Brain pericyte (primary cell): ENCODE measurements around the gene CYP39A1.
"Not testable (repeated sequence)": the region's sequence is repeated elsewhere in the genome, so short reads cannot be mapped to it uniquely, and the experiment has no call there.

Experiments used
- DNase-seq: peaks from one replicate; pipeline ENCODE4 v3.0.0-alpha.2; 2012; ENCODE audit warnings: low read depth, low spot score

Gene CYP39A1

GRCh38 chr6:46648869-46649492 is 3.6 kb downstream of the CYP39A1 start:
- no peak for DNase-seq

- DNase-seq = not testable (repeated sequence)
Measured at GRCh38 chr6:46648108-46648507, 4.5 kb downstream of the CYP39A1 start.

- no peak for DNase-seq
Measured at GRCh38 chr6:46645265-46645664, 7.4 kb downstream of the CYP39A1 start.

- no peak for DNase-seq
Measured at GRCh38 chr6:46642928-46643751, 9.5 kb downstream of the CYP39A1 start.

GRCh38 chr6:46638650-46639049 is 14.0 kb downstream of the CYP39A1 start:
- no peak for DNase-seq

GRCh38 chr6:46637933-46638332 is 14.7 kb downstream of the CYP39A1 start:
- DNase-seq = no peak

- no peak for DNase-seq
Measured at GRCh38 chr6:46637145-46637544, 15.5 kb downstream of the CYP39A1 start.

- no peak for DNase-seq
Measured at GRCh38 chr6:46635462-46635861, 17.2 kb downstream of the CYP39A1 start.

- DNase-seq = no peak
Measured at GRCh38 chr6:46632053-46632452, 20.6 kb downstream of the CYP39A1 start.

- no peak for DNase-seq
Measured at GRCh38 chr6:46629691-46630090, 22.9 kb downstream of the CYP39A1 start.

GRCh38 chr6:46628976-46629375 is 23.6 kb downstream of the CYP39A1 start:
- DNase-seq = no peak

GRCh38 chr6:46628498-46628897 is 24.1 kb downstream of the CYP39A1 start:
- no peak for DNase-seq

GRCh38 chr6:46626976-46627375 is 25.6 kb downstream of the CYP39A1 start:
- no peak for DNase-seq

GRCh38 chr6:46626228-46626909 is 26.2 kb downstream of the CYP39A1 start:
- no peak for DNase-seq

- no peak for DNase-seq
Measured at GRCh38 chr6:46618726-46619125, 33.9 kb downstream of the CYP39A1 start.

- DNase-seq = no peak
Measured at GRCh38 chr6:46612645-46613044, 40.0 kb downstream of the CYP39A1 start.

- DNase-seq = no peak
Measured at GRCh38 chr6:46610862-46611553, 41.6 kb downstream of the CYP39A1 start.

- DNase-seq = no peak
Measured at GRCh38 chr6:46606338-46606737, 46.3 kb downstream of the CYP39A1 start.

GRCh38 chr6:46605091-46605797 is 47.4 kb downstream of the CYP39A1 start:
- DNase-seq = no peak

- no peak for DNase-seq
Measured at GRCh38 chr6:46598215-46598614, 54.4 kb downstream of the CYP39A1 start.

GRCh38 chr6:46592740-46593139 is 59.9 kb downstream of the CYP39A1 start:
- DNase-seq = no peak
